ENCODE data around the gene PIAS1.

DNA sequence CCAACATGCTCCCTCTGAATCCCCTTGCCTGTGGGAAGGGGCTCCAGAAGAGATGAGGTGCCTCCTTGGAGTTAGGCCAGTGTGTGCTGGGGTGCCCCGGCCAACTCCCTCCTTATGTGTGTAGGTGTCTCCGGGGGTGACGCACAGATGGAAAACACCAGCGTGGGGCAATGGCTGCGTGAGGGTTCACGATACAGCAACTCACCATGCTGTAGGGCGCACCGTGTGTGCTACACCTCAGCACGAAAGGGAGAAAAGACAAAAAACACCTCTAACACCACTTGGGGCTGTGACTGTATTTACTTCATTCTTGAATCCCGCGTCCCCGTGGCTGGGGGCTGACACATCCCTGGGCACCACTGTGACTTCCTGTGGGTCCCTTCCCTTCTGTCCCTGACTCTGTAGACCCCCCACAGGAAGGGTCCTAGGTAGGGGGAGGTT is 152.6 kb downstream of the PIAS1 start:
- TF ChIP-seq TCF7L2 (IDR thresholded peaks at IDR 0.05; ENCODE audit: borderline replicate concordance, low read depth, low read length) (no peak), YY1 (tag by site-specific recombination; IDR thresholded peaks at IDR 0.05) (no peak), ZNF843 (tag by site-specific recombination; IDR thresholded peaks at IDR 0.05) (no peak), KLF8 (tag by site-specific recombination; IDR thresholded peaks at IDR 0.05) (no peak), ZNF324 (tag by site-specific recombination; IDR thresholded peaks at IDR 0.05) (no peak), ZNF600 (tag by site-specific recombination; IDR thresholded peaks at IDR 0.05) (no peak), REST (tag by site-specific recombination; IDR thresholded peaks at IDR 0.05) (no peak), ZNF473 (tag by site-specific recombination; IDR thresholded peaks at IDR 0.05) (no peak)
- TF ChIP-seq, protein P1, sequence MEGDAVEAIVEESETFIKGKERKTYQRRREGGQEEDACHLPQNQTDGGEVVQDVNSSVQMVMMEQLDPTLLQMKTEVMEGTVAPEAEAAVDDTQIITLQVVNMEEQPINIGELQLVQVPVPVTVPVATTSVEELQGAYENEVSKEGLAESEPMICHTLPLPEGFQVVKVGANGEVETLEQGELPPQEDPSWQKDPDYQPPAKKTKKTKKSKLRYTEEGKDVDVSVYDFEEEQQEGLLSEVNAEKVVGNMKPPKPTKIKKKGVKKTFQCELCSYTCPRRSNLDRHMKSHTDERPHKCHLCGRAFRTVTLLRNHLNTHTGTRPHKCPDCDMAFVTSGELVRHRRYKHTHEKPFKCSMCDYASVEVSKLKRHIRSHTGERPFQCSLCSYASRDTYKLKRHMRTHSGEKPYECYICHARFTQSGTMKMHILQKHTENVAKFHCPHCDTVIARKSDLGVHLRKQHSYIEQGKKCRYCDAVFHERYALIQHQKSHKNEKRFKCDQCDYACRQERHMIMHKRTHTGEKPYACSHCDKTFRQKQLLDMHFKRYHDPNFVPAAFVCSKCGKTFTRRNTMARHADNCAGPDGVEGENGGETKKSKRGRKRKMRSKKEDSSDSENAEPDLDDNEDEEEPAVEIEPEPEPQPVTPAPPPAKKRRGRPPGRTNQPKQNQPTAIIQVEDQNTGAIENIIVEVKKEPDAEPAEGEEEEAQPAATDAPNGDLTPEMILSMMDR (tag by site-specific recombination; IDR thresholded peaks at IDR 0.05), result no peak

Measured in HEK293 (cell line).